DMS53 treated with DMSO at 0.1 percent for 48 hours (cell line): ENCODE results near the gene MFRP.
A peak's percentile ranks its signal among the peaks of the same experiment; 100 is the strongest.

Experiments used
- DNase-seq: peaks from one replicate; lab custom pipeline; 2025; ENCODE audit not compliant: unreplicated experiment; lab: John Stamatoyannopoulos, UW

Gene MFRP

DNA sequence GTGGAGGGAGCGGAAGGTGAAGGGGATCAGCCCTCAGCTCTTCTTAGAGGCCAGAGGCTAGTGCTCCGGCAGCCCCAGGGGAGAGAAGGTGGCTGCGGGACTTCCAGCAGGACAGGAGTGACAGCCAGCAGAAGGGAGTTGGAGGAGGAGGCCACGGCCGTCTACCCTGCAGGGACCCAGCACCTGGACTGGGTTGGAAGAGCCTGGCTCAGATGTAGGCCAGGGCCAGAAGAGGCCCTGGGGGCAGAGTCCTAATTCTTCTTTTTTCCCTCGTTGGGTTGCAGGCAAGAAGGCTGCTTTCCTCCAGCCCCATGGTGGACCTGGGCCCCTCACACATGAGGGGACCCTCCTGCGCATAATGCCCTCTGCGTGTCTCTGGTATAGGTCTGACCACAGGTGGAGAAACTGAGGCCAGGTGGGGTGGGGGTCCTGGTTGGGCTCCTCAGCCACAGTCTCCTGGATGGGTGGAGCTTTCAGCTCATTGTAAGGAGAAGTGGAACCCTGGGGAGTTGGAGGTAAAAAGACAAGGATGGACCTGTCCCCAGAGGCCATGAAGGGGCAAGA lies 27.3 kb downstream of the MFRP start:
- DNase-seq = no peak

DNA sequence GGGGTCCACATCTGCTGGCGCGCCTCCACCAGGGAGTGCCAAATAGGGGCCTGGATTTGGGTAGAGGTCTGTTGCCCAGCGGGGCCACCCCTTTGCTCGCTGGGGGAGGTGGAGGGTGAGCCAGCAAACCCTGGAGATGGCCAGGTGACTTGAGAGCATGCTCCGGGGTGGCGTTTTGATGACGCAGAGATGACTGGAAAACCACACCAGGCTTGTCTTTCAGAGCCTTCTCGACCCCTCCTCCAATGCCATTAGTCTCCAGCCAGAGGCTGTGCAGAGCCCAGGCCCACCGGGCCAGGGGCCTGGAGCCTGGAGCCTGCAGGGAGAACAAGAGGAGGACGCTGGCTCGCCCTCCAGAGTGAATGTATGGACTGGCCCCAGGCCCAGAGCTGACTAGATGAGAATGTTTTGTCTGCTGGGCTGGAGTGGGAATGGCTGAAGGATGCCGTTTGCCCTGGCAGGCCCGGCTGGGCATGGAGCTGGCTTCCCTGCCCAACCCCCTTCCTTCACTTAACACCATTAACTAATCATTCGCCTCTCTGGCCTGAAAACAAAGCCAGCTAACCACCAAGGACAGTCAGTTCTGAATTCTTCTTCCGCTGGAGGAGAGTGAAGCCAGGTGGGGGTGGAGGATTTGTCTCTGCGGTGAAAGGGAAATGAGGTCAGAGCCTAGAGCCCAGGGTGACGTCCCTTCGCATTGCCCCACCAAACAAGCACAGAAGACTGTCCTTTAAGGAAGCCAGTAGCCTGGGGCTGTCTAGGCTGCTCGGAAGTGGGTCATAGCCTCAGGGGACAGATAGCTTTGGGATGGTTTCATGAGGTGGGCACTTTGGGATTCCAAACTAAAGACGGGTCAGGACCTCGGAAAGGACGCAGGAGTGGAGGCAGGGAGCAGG lies 28.0 kb downstream of the MFRP start:
- DNase-seq = no peak

GRCh38 chr11:119317592-119318239 lies 28.8 kb downstream of the MFRP start:
- DNase-seq = no peak

DNA sequence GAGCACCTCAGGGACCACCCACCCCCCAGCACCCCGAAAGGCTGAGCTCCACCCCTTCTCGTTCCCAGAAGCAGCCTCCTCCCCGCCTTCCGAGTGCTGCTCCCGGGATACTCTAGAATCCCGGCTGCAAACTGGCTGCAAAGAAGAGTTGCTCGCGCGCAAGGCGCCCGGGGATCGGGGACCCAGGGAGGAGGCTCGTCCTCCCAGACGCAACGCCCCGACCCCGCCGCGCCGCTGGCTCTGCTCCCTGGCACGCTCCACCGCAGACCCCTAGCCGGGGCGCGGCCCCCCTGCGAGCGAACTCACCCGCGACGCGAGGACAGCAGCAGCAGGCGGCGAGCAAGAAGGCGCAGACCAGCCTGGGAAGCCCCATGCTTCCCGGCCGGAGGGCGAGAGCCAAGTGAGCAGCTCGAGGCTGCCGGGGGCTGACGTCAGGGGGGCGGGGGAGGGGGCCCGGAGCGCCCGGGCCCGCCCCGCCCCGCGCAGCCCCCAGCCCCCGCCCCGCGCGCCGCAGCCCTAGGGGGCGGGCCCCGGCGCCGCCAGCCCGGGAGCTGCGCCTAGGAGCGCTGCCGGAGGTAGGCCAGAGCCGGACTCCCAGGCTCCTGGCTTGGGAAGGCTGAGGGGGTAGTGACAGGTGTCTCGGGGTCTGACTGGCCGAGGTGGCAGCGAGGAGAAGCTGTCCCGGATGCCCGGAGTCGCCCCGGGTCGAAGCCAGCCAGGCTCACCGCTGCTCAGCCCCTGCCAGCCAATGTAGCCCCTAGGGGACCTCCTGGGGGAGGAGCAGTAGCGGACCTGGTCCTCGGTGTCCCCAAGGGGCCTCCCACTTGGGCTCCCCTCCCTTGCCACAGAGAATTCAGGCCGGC lies 29.5 kb downstream of the MFRP start, which contains the start of gene MCAM:
TSS of gene MCAM (minus strand) at position 402 of the 863 bp plus-strand sequence. CDS start at position 373, 29 bp downstream.
- no peak for DNase-seq

- DNase-seq = no peak
These were observed 30.3 kb downstream of the MFRP start for GRCh38 chr11:119316016-119316728.

- peak; percentile 67 for DNase-seq
These were observed 31.1 kb downstream of the MFRP start for GRCh38 chr11:119315131-119316015.

GRCh38 chr11:119314726-119315125 lies 31.8 kb downstream of the MFRP start:
- no peak for DNase-seq

DNA sequence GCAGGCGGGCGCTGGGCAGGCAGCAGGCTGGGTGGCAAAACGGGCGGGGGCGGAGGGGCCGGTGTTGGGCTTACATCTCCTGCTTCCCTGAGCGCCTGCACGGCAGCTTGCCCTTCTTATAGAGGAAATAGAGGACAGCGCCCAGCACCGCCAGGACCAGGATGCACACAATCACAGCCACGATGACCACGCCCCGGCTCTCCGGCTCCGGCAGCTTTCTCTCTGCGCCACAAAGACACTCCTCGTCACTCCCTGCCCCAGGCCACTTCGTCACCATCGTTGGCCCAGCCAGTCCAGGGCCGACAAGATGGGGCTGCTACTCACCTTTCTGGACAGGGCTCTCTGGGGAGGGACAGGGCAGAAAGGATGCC lies 35.8 kb downstream of the MFRP start:
- DNase-seq = no peak

DNA sequence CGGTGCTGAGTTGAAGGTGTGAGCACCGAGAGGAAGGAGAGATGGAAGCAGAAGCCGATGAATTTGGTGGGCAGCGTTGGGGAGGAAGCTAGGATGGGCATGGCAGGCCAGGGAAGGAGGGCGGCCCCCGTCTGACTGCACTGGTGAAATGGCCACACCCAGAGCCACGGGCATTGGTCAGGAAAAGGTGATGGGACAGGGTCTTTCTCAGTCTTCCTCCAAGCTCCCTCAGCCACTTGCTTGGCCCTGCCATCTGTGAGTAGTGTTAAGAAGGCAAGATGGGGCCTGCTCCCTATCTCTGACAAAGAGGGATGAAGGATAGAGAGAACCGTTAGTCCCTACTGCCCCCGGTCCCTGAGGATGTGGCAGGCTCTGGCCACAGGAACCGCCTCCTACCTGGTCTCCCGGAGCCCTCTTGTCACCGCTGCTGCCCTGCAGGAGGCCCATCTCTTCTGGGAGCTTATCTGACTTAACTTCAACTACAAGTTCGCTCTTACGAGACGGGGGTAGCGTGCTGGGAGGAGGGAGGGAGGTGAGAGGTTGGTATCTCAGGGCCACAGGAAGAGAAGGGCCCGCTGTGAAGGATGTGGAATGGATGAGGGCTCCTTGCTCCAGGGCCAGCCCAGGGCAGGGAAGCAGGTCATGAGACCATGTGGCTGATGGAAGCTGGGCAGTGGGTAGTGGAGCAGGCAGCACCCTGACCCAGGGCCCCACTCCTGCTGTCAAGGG lies 36.4 kb downstream of the MFRP start:
- DNase-seq = no peak

- no peak for DNase-seq
These were observed 37.1 kb downstream of the MFRP start for GRCh38 chr11:119309411-119309810.

DNA sequence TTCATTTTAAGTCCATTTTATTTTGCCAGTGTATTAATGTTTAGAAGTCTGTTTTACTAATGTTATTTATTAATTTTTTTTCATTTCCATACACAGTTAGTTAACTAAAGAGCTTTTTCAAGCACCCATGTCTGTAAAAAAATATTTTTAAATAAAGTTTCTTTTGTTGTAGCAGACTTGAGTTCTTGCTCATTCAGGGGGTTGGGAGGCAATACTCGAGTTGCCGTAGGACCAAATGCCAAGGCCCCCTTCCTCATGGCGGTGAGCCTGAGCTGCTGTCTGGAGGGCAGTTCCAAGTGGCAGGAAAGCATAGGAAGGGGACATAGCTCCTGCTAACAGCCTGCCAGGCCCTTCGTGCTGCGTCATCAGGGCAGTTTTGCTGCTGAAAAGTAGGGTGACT lies 38.5 kb downstream of the MFRP start:
- DNase-seq = no peak

DNA sequence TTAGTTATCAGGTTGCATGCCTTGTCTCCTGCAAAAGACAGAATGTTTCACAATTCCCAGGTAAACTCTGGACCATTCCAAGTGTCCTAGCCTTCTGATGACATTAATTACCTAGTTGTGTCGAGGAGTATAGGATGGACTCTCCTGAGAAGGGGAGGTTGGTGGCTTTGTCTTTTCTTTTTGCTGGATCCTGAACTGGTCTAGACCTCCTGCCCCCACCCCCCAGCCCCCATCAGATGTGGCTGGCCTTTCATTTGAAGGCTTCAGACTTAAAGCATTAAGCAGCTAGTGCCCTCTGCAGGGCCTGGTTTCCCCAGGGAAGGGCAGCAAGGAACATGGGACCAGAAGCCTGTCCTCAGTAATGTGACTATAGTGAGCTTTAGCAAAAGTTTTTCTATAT lies 39.3 kb downstream of the MFRP start:
- DNase-seq = no peak

GRCh38 chr11:119306373-119306890 lies 40.1 kb downstream of the MFRP start:
- DNase-seq = no peak

DNA sequence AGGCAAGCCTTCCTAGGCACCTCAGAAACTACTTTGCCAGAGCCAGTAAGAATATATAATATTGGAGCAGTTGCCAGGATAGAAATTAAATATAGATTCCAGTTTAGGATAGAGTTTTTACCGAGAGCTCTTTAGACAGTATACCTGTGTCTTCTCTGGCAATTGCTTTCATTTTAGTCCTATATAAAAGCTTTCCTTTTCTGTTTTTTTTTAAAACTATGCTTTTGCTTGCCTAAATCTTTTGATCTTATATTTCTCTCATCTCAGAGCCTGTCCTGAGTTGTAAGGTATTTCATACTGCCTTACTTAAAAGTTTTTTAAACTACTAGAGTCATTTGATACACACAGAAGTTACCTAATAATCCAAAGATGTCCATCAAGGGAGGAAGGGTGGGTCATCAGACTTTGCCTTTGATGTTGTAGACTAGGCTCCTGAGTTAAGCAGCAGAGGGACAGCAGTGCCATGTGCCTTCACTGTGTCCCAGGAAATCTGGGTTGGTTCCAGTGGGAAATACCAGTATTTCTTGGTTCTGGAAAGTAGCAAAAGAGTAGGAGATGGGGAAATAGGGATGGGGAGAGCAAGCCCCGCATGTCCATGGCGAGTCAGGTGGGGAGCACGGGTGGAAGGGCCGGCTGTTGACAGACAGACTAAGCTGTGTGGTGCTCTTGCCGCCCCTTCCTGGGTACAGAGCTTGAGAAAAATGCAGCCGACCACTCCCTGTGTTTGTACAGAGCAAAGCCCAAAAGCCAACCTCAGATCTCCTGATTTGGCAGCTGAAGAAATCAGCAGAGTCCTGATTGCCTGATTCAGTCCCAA lies 40.7 kb downstream of the MFRP start:
- DNase-seq = no peak

GRCh38 chr11:119303227-119303718 lies 43.2 kb downstream of the MFRP start:
- no peak for DNase-seq

DNA sequence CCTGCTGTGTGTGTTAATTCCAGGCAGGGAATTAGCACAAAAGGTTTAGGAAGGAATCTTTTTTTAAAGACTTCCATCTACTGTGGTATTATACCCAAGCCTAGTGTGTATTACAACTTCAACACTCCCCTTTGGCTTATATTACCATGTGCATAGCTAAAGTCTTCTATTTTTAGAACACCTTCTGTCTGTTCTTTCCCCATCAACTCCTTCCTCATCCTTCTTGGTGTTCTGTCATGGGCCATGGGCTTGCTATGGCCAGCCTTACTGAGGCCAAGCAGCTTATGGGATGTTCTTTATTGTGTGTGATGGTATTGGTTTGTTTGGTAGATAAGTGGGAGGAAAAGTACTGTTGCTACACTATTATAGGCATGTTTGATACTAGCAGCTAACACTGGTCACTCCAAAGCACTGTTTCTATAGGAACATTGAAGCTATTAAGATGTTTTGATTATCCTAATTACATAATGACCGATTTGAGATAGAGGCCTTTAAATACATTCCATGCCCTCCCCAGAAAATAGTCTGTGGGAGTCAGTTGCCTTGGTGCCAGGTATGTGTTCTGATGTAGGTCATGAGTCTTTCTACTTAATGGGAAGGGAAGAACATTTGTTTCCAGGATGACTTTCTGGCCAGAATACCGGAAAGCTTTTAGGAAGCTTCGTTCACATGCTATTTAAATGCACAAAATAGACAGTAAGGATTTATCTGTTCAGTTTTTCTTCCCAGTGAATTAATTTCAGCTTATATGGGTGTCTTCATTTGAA lies 46.1 kb downstream of the MFRP start:
- DNase-seq = no peak

GRCh38 chr11:119299416-119299815 lies 47.1 kb downstream of the MFRP start:
- DNase-seq = no peak
